SKM-1 (cell line): ENCODE measurements around the gene HOXB5.

Experiments used
- DNase-seq: peaks from one replicate; lab custom pipeline; 2025; ENCODE audit not compliant: unreplicated experiment; lab: John Stamatoyannopoulos, UW

The HOXB5 gene

GRCh38 chr17:48617471-48618255 is 24.1 kb upstream of the HOXB5 start:
- no peak for DNase-seq

- DNase-seq, result no peak
Observed at GRCh38 chr17:48616717-48617470, 23.3 kb upstream of the HOXB5 start.

- no peak for DNase-seq
Observed at GRCh38 chr17:48615963-48616716, 22.6 kb upstream of the HOXB5 start.

- DNase-seq, result no peak
Observed at GRCh38 chr17:48615047-48615962, 21.7 kb upstream of the HOXB5 start, which contains the start of gene HOXB8. TSS of gene HOXB8 (minus strand) at chr17:48615292. CDS start at chr17:48614704, 588 bp downstream.

- no peak for DNase-seq
Observed at GRCh38 chr17:48613862-48614694, 20.5 kb upstream of the HOXB5 start.

- DNase-seq, result no peak
Observed at GRCh38 chr17:48612854-48613691, 19.5 kb upstream of the HOXB5 start.

- no peak for DNase-seq
Observed at GRCh38 chr17:48612456-48612853, 18.9 kb upstream of the HOXB5 start.

GRCh38 chr17:48611681-48612455 is 18.3 kb upstream of the HOXB5 start:
- DNase-seq, result no peak

- DNase-seq, result no peak
Observed at GRCh38 chr17:48611213-48611612, 17.6 kb upstream of the HOXB5 start.

- no peak for DNase-seq
Observed at GRCh38 chr17:48610282-48611211, 17.0 kb upstream of the HOXB5 start, which contains the start of gene HOXB7. TSS of gene HOXB7 (minus strand) at chr17:48611017. CDS start at chr17:48610918, 99 bp downstream.

GRCh38 chr17:48609759-48610281 is 16.2 kb upstream of the HOXB5 start:
- no peak for DNase-seq

- no peak for DNase-seq
Observed at GRCh38 chr17:48609033-48609432, 15.5 kb upstream of the HOXB5 start.

GRCh38 chr17:48608494-48608834 is 14.9 kb upstream of the HOXB5 start:
- DNase-seq, result no peak

GRCh38 chr17:48606892-48607614 is 13.5 kb upstream of the HOXB5 start:
- DNase-seq, result no peak

- no peak for DNase-seq
Observed at GRCh38 chr17:48605991-48606891, 12.7 kb upstream of the HOXB5 start.
